Stimulated activated CD4-positive, alpha-beta T cell treated with anti-CD3 and anti-CD28 coated beads, Interleukin-4, amount 100 ng/mL, for 4 hours (primary cell): Measurements from ENCODE around the gene PRDM15.

Source experiments
- DNase-seq, 2 experiments: peaks; one replicate each; pipeline ENCODE4 v3.0.0-alpha.2; 2020

The PRDM15 gene

GRCh38 chr21:41879190-41879998, at the start of gene PRDM15:
Gene PRDM15 (minus strand): TSS chr21:41879344. CDS start chr21:41860363, 18,981 bp downstream.
- peak; percentile 79 to 86 for DNase-seq

- DNase-seq = no peak
These were observed 49.6 kb upstream of the PRDM15 start for GRCh38 chr21:41928621-41929220.

GRCh38 chr21:41927727-41928409, 48.7 kb upstream of the PRDM15 start:
- no peak for DNase-seq

- no peak for DNase-seq
These were observed 47.6 kb upstream of the PRDM15 start for GRCh38 chr21:41926807-41927171.

DNA sequence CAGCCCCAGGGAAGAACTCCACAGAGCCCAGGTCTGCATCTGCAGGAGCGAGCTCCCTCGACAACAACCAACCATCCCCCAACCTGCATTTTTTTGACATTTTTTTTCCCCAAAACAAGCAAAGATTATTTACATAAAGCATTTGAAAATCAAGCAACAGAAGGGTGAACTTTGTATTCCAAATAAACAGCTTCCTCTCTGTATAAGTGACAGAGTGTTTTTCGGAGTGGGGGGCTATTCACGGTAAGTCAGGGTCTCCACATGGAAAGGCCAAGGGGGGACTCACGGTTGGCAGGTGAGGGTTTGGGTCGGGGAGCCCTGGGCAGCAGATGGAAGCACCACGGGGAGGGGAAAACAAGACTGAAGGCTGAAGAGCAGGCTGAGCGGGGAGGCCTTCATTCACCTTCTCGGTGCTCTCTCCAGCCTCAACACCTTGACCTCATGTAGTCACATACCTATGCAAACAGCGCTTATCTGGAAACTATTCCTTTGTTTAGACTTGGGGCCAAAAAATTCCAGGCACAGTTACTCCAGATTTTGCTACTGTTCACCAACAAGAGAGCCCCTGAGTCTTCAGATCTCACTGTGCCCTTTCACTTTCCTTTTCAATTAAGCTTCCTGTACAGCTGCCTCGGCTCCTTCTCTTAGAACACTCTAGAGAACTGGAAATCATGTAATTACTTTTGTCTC, 47.1 kb upstream of the PRDM15 start:
- peak; percentile 8 to 21 for DNase-seq

DNA sequence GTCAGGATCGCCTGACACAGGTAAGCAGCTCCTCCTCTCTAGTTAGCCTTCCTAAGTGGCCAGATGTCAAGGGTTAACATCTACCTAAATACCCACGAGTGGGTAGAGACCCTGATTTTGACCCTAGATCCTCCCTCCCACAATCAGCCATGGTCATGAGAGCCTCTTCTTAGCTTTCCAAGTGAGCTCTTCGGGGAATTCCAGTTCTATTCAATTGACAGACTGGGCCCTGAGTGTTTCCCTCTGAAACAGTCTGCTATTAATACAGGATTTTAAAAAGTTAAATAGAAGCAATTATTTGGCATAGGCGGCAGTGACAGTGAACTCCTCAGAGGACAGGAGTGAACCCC, 46.6 kb upstream of the PRDM15 start:
- no peak for DNase-seq

DNA sequence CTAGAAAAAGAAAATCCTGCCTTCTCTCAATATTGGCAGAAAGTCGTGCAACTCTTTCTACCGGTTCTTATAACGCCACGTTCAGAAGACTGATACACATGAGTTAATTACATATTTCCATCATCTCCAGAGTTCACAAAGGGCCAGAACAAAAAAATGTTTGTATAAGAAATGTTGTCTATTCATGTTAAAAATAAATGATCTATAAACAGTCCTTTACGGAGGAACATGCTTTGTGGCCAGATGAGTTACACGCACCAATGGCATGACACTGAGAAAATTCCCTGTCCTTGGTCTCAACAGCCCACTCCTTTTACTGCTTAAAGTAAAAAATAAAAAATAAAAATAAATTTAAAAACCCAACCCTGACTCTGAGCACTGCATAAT, 45.2 kb upstream of the PRDM15 start:
- no peak for DNase-seq

DNA sequence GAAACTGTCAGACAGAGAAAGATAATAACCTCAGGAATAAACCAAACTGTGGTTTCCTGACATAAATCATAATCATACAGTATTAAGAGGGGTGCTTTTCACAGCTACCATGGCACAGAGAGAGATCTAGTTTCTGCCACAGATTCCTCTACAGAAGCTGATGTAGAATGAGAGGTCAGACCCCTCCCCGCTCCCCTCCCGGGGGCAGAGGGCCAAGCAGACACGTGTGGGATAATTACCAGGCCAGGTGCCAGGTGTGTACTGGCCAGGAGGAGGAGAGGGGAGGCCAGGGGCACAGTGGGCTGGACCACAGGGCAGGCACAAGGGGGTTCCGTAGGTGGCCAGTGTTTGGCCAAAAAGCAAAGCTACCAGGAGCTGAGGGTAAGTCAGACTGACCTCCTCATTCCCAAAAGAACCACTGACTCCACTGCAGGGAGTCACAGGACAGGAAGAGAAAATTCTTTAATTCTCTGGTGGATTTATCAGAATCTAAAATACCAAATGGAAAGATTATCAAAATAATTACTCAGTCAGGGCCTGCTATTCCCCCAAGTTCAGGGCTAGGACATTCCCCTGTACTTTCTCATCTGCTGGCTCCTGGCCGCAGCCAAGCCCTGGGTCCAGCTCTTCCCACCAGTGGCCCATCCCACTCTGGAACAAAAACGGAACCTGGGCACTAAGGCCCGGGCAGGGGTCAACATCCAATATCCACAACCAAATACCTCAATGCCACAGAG, 44.7 kb upstream of the PRDM15 start:
- DNase-seq = no peak

DNA sequence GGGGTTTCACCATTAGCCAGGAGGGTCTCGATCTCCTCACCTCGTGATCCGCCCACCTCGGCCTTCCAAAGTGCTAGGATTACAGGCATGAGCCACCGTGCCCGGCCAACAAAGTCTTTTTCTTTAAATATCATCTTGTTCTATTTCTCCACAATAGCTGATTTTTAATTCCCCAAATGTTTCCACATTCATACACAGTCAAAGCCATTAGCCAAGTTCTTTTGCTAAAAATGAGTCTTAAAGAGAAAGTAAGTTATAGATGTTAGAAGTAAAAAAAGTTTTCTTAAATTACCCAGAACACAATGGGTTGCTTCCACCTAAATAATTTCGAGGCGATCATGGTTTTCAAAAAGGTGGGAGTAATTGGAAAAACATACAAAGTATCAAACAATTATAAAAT, 44.0 kb upstream of the PRDM15 start:
- DNase-seq = no peak

DNA sequence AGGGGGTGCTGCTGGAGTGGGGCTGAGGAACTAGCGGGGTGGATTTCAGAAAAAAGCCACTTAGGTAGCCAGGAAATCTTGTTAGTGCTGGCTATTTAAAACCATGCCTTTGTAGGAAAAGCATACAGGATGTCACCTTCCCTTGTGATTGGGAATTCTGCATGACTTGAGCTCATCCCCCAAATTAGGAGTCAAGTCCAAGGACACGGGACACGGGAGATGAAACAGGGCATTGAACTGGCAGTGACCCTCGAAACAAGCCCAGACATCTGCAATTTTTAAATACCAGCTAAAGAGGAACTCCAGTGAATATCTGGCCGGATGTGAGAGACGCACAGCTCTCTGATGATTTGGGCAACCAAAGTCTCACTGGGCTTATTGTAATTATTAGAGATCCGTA, 41.9 kb upstream of the PRDM15 start:
- no peak for DNase-seq

GRCh38 chr21:41920476-41920875, 41.3 kb upstream of the PRDM15 start:
- DNase-seq = no peak

- DNase-seq = no peak
These were observed 40.7 kb upstream of the PRDM15 start for GRCh38 chr21:41919666-41920398.

GRCh38 chr21:41918561-41919358, 39.6 kb upstream of the PRDM15 start:
- no peak for DNase-seq

- no peak for DNase-seq
These were observed 38.4 kb upstream of the PRDM15 start for GRCh38 chr21:41917531-41917930.

- DNase-seq = no peak
These were observed 37.8 kb upstream of the PRDM15 start for GRCh38 chr21:41916888-41917433.

DNA sequence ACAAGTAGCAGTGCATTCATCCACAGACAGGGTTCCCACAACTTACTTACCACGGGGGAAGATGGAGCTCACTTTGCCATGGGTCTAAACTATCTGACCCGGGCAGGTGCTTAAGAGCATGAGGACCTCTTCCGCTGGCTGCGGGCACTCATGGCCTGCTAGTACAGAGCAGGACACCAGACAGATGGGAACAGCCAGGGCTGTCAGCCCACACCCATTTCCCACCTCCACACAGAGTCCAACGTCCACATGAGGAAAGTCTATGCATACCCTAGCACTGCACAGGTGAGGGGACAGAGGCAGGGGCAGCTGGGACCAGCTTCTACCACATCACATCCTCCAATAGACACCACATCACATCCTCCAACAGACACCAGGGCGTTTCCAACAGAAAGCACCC, 35.8 kb upstream of the PRDM15 start:
- DNase-seq = no peak

DNA sequence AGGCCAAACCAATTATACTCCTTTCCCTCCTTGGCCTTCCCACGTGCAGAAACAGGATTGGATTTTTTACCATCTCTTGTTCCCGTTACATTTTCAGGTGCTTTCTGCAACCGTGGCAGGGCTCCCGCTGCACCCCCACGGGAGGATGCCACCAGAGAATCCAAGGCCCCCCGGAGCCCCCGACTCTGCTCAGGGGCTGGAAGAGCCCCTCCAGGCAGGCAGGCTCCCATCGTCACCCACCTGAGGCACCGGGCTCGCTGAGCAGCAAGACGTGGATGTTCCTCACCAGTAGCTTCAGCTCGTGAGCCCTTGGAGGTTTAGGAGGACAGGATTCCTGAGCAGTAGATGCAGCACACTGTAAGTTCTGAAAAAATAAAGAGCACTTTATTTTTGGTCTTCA, 35.2 kb upstream of the PRDM15 start:
- no peak for DNase-seq

- DNase-seq = no peak
These were observed 34.1 kb upstream of the PRDM15 start for GRCh38 chr21:41913230-41913629.

DNA sequence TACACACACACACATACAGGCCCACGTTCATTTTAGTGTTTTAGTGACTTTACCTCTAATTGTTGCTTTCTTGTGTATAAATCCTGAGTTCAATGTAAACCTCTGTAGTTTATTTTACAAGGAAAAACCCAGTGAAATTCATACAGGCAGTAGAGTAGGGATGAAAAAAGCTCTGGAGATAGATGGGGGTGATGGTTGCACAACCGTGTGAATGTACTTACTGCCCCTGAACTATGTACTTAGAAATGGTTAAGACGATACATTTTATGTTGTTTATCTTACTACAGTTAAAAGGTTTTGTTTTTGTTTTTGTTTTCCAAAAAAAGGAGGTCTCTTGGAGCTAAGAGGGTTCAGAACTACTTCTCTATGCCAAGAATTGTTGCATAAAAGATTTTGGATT, 29.7 kb upstream of the PRDM15 start:
- no peak for DNase-seq

GRCh38 chr21:41907496-41908258, 28.5 kb upstream of the PRDM15 start:
- no peak for DNase-seq
